ENCODE data around the gene KLHL20.
"Not testable (repeated sequence)": the region's sequence is repeated elsewhere in the genome, so short reads cannot be mapped to it uniquely, and the experiment has no call there.

KLHL20 gene

GRCh38 chr1:173802961-173803360, 88.2 kb downstream of the KLHL20 start:
- no peaks in the 10 kb centered on the region for H3K27me3 ChIP-seq (ENCODE audit: control insufficient read depth, low read length)
- no peak overlapping the region for H3K27ac ChIP-seq (ENCODE audit: low read depth, low read length)
- no peaks in the 10 kb centered on the region; the same call in 1 of the 2 replicates for H3K79me2 ChIP-seq (ENCODE audit: control insufficient read depth, low read length)
- H3K36me3 ChIP-seq (ENCODE audit: control insufficient read depth, low read length), result peaks cover 75% of the 10 kb centered on the region
- no peak overlapping the region for H3K4me3 ChIP-seq (ENCODE audit: low read length)
- no peaks in the 10 kb centered on the region for H4K20me1 ChIP-seq (ENCODE audit: control insufficient read depth, insufficient read depth, low read depth, low read length)
- no peak overlapping the region for H3K4me2 ChIP-seq (ENCODE audit: low read length)
- H3K9me2 ChIP-seq (replicated peaks; ENCODE audit: control insufficient read depth, low read length), result no peaks in the 10 kb centered on the region
- no peaks in the 10 kb centered on the region for H3F3A ChIP-seq (ENCODE audit: control insufficient read depth, insufficient read depth)
- H3K4me1 ChIP-seq (ENCODE audit: control insufficient read depth, low read length), result no peaks in the 10 kb centered on the region
- H3K9me3 ChIP-seq (ENCODE audit: control insufficient read depth, insufficient read depth, low read length), result no peaks in the 10 kb centered on the region
- TF ChIP-seq EZH2phosphoT487 (IDR thresholded peaks at IDR 0.05; ENCODE audit: borderline replicate concordance, low read length) (no peak), CTCF (IDR thresholded peaks at IDR 0.05; ENCODE audit: low read depth, low read length, poor library complexity, severe bottlenecking) (no peak)

- H3K27me3 ChIP-seq (ENCODE audit: control insufficient read depth, low read length); H3K27ac ChIP-seq (ENCODE audit: low read depth, low read length); H3F3A ChIP-seq (ENCODE audit: control insufficient read depth, insufficient read depth); H4K20me1 ChIP-seq (ENCODE audit: control insufficient read depth, insufficient read depth, low read depth, low read length); H3K9me3 ChIP-seq (ENCODE audit: control insufficient read depth, insufficient read depth, low read length); H3K9me2 ChIP-seq (replicated peaks; ENCODE audit: control insufficient read depth, low read length); H3K4me2 ChIP-seq (ENCODE audit: low read length); H3K4me3 ChIP-seq (ENCODE audit: low read length): not testable (repeated sequence)
- Histone ChIP-seq H3K79me2 (ENCODE audit: control insufficient read depth, low read length) (peaks cover 85% of the 10 kb centered on the region), H3K4me1 (ENCODE audit: control insufficient read depth, low read length) (peaks cover 11% of the 10 kb centered on the region), H3K36me3 (ENCODE audit: control insufficient read depth, low read length) (peaks cover 40% of the 10 kb centered on the region)
Measured at GRCh38 chr1:173813654-173814053, 98.9 kb downstream of the KLHL20 start.

GRCh38 chr1:173818459-173818858, 103.7 kb downstream of the KLHL20 start:
- no peak overlapping the region for H3K4me2 ChIP-seq (ENCODE audit: low read length)
- no peaks in the 10 kb centered on the region for H3K9me2 ChIP-seq (replicated peaks; ENCODE audit: control insufficient read depth, low read length)
- H3K4me3 ChIP-seq (ENCODE audit: low read length), result no peak overlapping the region
- peaks cover 94% of the 10 kb centered on the region for H3K79me2 ChIP-seq (ENCODE audit: control insufficient read depth, low read length)
- no peaks in the 10 kb centered on the region for H3F3A ChIP-seq (ENCODE audit: control insufficient read depth, insufficient read depth)
- peaks cover 54% of the 10 kb centered on the region for H3K36me3 ChIP-seq (ENCODE audit: control insufficient read depth, low read length)
- no peaks in the 10 kb centered on the region for H4K20me1 ChIP-seq (ENCODE audit: control insufficient read depth, insufficient read depth, low read depth, low read length)
- H3K9me3 ChIP-seq (ENCODE audit: control insufficient read depth, insufficient read depth, low read length), result peaks cover 4% of the 10 kb centered on the region; the same call in 1 of the 2 replicates
- TF ChIP-seq CTCF (IDR thresholded peaks at IDR 0.05; ENCODE audit: low read depth, low read length, poor library complexity, severe bottlenecking) (no peak), EZH2phosphoT487 (IDR thresholded peaks at IDR 0.05; ENCODE audit: borderline replicate concordance, low read length) (no peak)
- H3K27ac ChIP-seq (ENCODE audit: low read depth, low read length), result no peak overlapping the region
- H3K4me1 ChIP-seq (ENCODE audit: control insufficient read depth, low read length), result peaks cover 26% of the 10 kb centered on the region
- H3K27me3 ChIP-seq (ENCODE audit: control insufficient read depth, low read length), result no peaks in the 10 kb centered on the region

- H3K79me2 ChIP-seq (ENCODE audit: control insufficient read depth, low read length), result peaks cover 90% of the 10 kb centered on the region
- no peaks in the 10 kb centered on the region for H3K9me2 ChIP-seq (replicated peaks; ENCODE audit: control insufficient read depth, low read length)
- TF ChIP-seq CTCF (IDR thresholded peaks at IDR 0.05; ENCODE audit: low read depth, low read length, poor library complexity, severe bottlenecking) (no peak), EZH2phosphoT487 (IDR thresholded peaks at IDR 0.05; ENCODE audit: borderline replicate concordance, low read length) (no peak)
- H3K4me1 ChIP-seq (ENCODE audit: control insufficient read depth, low read length), result peaks cover 38% of the 10 kb centered on the region
- peaks cover 58% of the 10 kb centered on the region for H3K36me3 ChIP-seq (ENCODE audit: control insufficient read depth, low read length)
- peak overlapping the region; percentile 89 for H3K4me3 ChIP-seq (ENCODE audit: low read length)
- no peaks in the 10 kb centered on the region for H4K20me1 ChIP-seq (ENCODE audit: control insufficient read depth, insufficient read depth, low read depth, low read length)
- no peak overlapping the region for H3K27ac ChIP-seq (ENCODE audit: low read depth, low read length)
- H3K4me2 ChIP-seq (ENCODE audit: low read length), result peak overlapping the region; percentile 92
- no peaks in the 10 kb centered on the region for H3K27me3 ChIP-seq (ENCODE audit: control insufficient read depth, low read length)
- peaks cover 7% of the 10 kb centered on the region for H3F3A ChIP-seq (ENCODE audit: control insufficient read depth, insufficient read depth)
- peaks cover 4% of the 10 kb centered on the region; the same call in 1 of the 2 replicates for H3K9me3 ChIP-seq (ENCODE audit: control insufficient read depth, insufficient read depth, low read length)
Measured at GRCh38 chr1:173821680-173822079, 106.9 kb downstream of the KLHL20 start.
